ENCODE measurements around the gene TSPEAR. TPM values are rescaled to one million over a fixed set of nuclear protein-coding genes. Genes with fewer than 3 reads are reported as not detected.

Gene TSPEAR
- total and polyA plus RNA-seq, 2 donors (not counting 1 experiment from before 2014, with no cell fraction given): not detected

DNA sequence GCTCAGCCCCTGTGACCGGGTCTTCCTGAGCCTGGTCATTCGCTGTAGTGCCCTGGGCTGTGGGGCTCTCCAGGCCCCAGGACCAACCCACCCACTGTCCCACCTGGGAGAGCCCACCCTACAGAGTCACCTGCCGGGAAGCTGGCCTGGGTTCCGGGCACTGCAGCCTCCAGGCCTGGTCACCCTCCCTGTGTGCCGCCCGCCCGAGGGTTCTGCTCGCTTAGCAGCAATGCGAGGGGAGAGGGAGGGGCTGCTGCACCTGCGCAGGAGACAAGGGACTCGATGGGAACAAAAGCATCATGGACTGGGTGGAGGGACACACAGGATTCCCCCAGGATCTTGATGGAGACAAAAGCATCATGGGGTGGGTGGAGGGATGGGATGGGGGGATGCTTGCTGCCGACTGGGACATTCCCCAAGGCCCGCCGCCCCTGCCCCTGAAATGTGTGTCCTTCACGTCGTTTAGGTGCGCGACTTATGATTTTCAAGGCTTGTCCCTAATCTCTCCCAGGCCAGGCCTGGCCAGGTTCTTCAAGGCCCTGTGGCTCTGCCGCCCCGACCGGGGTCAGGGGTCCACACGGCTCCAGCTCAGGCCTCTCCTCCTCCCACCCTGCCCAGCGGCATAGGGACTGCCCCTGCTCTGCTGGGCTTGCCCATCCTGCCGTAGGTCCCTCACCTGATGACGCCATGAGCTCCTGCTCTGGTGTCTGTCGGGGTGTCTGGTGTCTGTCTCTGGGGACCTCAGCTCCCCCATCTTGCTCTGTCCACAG lies 97.8 kb downstream of the TSPEAR start:
- Histone ChIP-seq H3K4me3 (ENCODE audit: control extremely low read depth in 1 of 5, extremely low read depth in 1 of 5, insufficient read depth in 1 of 5, low read depth in 2 of 5, low read length in 4 of 5) (no peak overlapping the region), H3K27ac (ENCODE audit: low read length in 2 of 2) (no peak overlapping the region), H3K9me3 (ENCODE audit: control extremely low read depth in 1 of 3, control insufficient read depth in 2 of 3, insufficient read depth in 1 of 3, low read length in 2 of 3) (peaks cover 4 to 42% (median 25%) of the 10 kb centered on the region in 3 donors), H3K79me2 (ENCODE audit: control insufficient read depth, insufficient read depth, low read length) (no peaks in the 10 kb centered on the region), H3K36me3 (replicated peaks in 1 of 2; ENCODE audit: control extremely low read depth in 1 of 2, control insufficient read depth in 1 of 2, extremely low read depth in 1 of 2, insufficient read depth in 2 of 2, low read length in 1 of 2) (no peaks in the 10 kb centered on the region), H3K4me2 (replicated peaks; ENCODE audit: low read depth, low read length, poor library complexity, severe bottlenecking) (no peak overlapping the region), H3K27me3 (replicated peaks in 1 of 4; ENCODE audit: control extremely low read depth in 1 of 4, control insufficient read depth in 3 of 4, insufficient read depth in 4 of 4, low read length in 3 of 4) (peaks cover 0 to 3% (median 1%) of the 10 kb centered on the region in 4 experiments), H2AFZ (ENCODE audit: insufficient read depth, low read depth, low read length, poor library complexity, severe bottlenecking) (no peak overlapping the region), H4K20me1 (ENCODE audit: control insufficient read depth, insufficient read depth, low read length, poor library complexity, severe bottlenecking) (no peaks in the 10 kb centered on the region), H3K9ac (ENCODE audit: low read length) (no peak overlapping the region), H3K4me1 (ENCODE audit: control insufficient read depth in 2 of 2, insufficient read depth in 2 of 2, low read length in 2 of 2) (peaks cover 4% of the 10 kb centered on the region in 2 donors)
- TF ChIP-seq CTCF (IDR thresholded peaks at IDR 0.05) (no peak), EZH2 (IDR thresholded peaks at IDR 0.05; ENCODE audit: borderline replicate concordance, insufficient read depth, low read depth, low read length, poor library complexity, severe bottlenecking) (no peak)
- Mint-ChIP-seq H3K27ac (no peak overlapping the region), H3K4me3 (no peak overlapping the region), H3K27me3 (peaks cover 4% of the 10 kb centered on the region), H3K9me3 (ENCODE audit: insufficient read depth) (peaks cover 15% of the 10 kb centered on the region), H3K4me1 (peaks cover 5% of the 10 kb centered on the region)
- 94% methylated on average over 26 of the region's 26 CpGs for WGBS (ENCODE audit: insufficient coverage)
- CTCF ChIA-PET: no interaction called here
- intact Hi-C loops (cut with micrococcal nuclease): no loop called here
- no peak for DNase-seq
- ATAC-seq (ENCODE audit: low read depth): no peak
- POLR2A ChIA-PET: no interaction called here

DNA sequence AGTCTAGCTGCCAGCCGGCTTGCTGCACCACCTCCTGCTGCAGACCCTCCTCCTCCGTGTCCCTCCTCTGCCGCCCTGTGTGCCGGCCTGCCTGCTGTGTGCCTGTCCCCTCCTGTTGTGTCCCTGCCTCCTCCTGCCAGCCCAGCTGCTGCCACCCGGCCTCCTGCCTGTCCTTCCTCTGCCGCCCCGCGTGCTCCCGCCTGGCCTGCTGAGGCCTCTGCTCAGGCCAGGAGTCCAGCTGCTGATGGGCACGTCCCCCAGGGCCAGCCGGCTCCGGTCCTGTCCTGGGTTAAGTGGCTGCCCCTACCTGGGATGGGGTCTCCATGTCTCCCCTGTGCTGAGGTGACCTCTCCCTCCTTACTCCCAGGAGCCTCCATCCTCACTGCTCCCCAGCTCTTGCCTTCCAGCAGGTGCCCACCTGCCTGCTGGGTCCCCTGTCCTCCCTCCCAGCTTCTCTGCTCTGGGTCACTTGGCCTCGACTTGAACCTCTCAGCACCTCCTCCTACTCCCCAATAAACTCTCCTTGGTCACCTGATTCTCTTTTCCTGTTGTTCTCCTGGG lies 98.6 kb downstream of the TSPEAR start:
- no peaks in the 10 kb centered on the region for H3K79me2 ChIP-seq (ENCODE audit: control insufficient read depth, insufficient read depth, low read length)
- Mint-ChIP-seq H3K27me3 (peaks cover 10% of the 10 kb centered on the region), H3K9me3 (ENCODE audit: insufficient read depth) (peaks cover 15% of the 10 kb centered on the region), H3K4me1 (no peaks in the 10 kb centered on the region), H3K27ac (no peak overlapping the region), H3K4me3 (no peak overlapping the region)
- no peak overlapping the region for H3K4me3 ChIP-seq (ENCODE audit: control extremely low read depth in 1 of 5, extremely low read depth in 1 of 5, insufficient read depth in 1 of 5, low read depth in 2 of 5, low read length in 4 of 5)
- peaks cover 0 to 3% (median 1%) of the 10 kb centered on the region in 4 experiments for H3K27me3 ChIP-seq (replicated peaks in 1 of 4; ENCODE audit: control extremely low read depth in 1 of 4, control insufficient read depth in 3 of 4, insufficient read depth in 4 of 4, low read length in 3 of 4)
- no peak overlapping the region for H3K9ac ChIP-seq (ENCODE audit: low read length)
- no peaks in the 10 kb centered on the region for H3K4me1 ChIP-seq (ENCODE audit: control insufficient read depth in 2 of 2, insufficient read depth in 2 of 2, low read length in 2 of 2)
- CTCF ChIA-PET: no interaction called here
- intact Hi-C loops (cut with micrococcal nuclease): no loop called here
- ATAC-seq (ENCODE audit: low read depth): no peak
- peaks cover 4 to 42% (median 25%) of the 10 kb centered on the region in 3 donors for H3K9me3 ChIP-seq (ENCODE audit: control extremely low read depth in 1 of 3, control insufficient read depth in 2 of 3, insufficient read depth in 1 of 3, low read length in 2 of 3)
- POLR2A ChIA-PET: no interaction called here
- no peak overlapping the region for H3K4me2 ChIP-seq (replicated peaks; ENCODE audit: low read depth, low read length, poor library complexity, severe bottlenecking)
- H2AFZ ChIP-seq (ENCODE audit: insufficient read depth, low read depth, low read length, poor library complexity, severe bottlenecking): no peak overlapping the region
- no peaks in the 10 kb centered on the region for H4K20me1 ChIP-seq (ENCODE audit: control insufficient read depth, insufficient read depth, low read length, poor library complexity, severe bottlenecking)
- TF ChIP-seq CTCF (IDR thresholded peaks at IDR 0.05) (no peak), EZH2 (IDR thresholded peaks at IDR 0.05; ENCODE audit: borderline replicate concordance, insufficient read depth, low read depth, low read length, poor library complexity, severe bottlenecking) (no peak)
- no peak overlapping the region for H3K27ac ChIP-seq (ENCODE audit: low read length in 2 of 2)
- no peaks in the 10 kb centered on the region for H3K36me3 ChIP-seq (replicated peaks in 1 of 2; ENCODE audit: control extremely low read depth in 1 of 2, control insufficient read depth in 1 of 2, extremely low read depth in 1 of 2, insufficient read depth in 2 of 2, low read length in 1 of 2)
- whole genome bisulfite sequencing (ENCODE audit: insufficient coverage): 88% methylated on average over 13 of the region's 13 CpGs
- no peak for DNase-seq

Measured in B cell (primary cell).